Loucy (cell line): ENCODE data around the gene PRKCE.

Experiments used
- CTCF ChIP-seq: fragments of 200-600 bp; sonication (generic); conservative IDR thresholded peaks from 2 replicates; pipeline ENCODE4 v1.5.1; 2014; ENCODE audit warnings: mild to moderate bottlenecking, antibody characterized with exemption, low read length
- EZH2phosphoT487 ChIP-seq: fragments of 200-600 bp; IDR thresholded peaks from 2 replicates; pipeline ENCODE4 v1.6.1; 2018; ENCODE audit warnings: antibody characterized with exemption, mild to moderate bottlenecking, moderate library complexity, borderline replicate concordance

DNA sequence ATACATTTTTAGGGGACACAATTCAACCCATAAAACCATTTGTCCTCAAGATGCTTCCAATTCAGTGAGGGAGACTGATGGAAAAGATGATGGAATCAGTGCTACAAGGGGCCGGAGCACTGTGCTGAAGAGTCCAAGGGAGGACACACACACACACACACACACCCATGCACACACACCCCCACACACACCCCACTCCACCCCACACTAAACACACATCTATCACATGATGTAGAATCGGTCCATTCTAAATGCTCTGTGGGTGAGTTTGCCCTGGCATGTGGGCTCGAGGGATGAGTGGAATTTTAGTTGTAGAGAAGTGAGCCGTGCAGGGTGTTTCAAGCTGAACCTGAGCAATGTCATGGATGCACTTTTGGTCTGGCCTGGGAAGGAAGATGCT, 41.1 kb downstream of the PRKCE start:
- no peak for TF ChIP-seq CTCF
- no peak for TF ChIP-seq EZH2phosphoT487
